SK-N-SH (cell line): ENCODE measurements around the gene FAM47E. TPM values are rescaled to one million over a fixed set of nuclear protein-coding genes. Genes with fewer than 3 reads are reported as not detected.

Experiments
- CTCF ChIA-PET: fragments of 300-600, 350-600 bp; formaldehyde crosslinking; extraction: SDS; loops from one replicate; lab custom pipeline; 2021; lab: Yijun Ruan, JAX
- POLR2A ChIA-PET: fragments of 350-600 bp; sonication (Branson Sonifier 250); formaldehyde crosslinking; extraction: SDS; loops from one replicate; lab custom pipeline; 2020; ENCODE audit warnings: antibody characterized with exemption, inconsistent platforms; lab: Yijun Ruan, JAX
- DNase-seq: peaks from one replicate; pipeline ENCODE4 v3.0.0; 2012
- H2AFZ ChIP-seq: fragments of 200-600 bp; sonication (generic); 2 replicates; pipeline ENCODE4 v1.8.1; 2016; ENCODE audit warnings: antibody characterized with exemption, mild to moderate bottlenecking, low read depth
- H3F3A ChIP-seq: fragments of 200-600 bp; sonication (generic); replicated peaks from 2 replicates; pipeline ENCODE3; 2016; ENCODE audit warnings: antibody characterized with exemption, mild to moderate bottlenecking; ENCODE audit not compliant: insufficient read depth
- H3K27ac ChIP-seq, 2 experiments: fragments of 200-500 bp in 1 of 2; fragments of 200-600 bp in 1 of 2; sonication (Bioruptor generic) in 1 of 2; sonication (generic), shearing (Covaris generic) in 1 of 2; 2 replicates each; pipeline versions ENCODE4 v1.5.1 to v1.6.1; 2014 to 2016; ENCODE audit warnings: low read depth in 2 of 2, inconsistent platforms in 1 of 2, low read length in 1 of 2, mild to moderate bottlenecking in 1 of 2, mixed read lengths in 1 of 2
- H3K27me3 ChIP-seq: fragments of 200-600 bp; sonication (generic), shearing (Covaris generic); 2 replicates; pipeline ENCODE4 v1.6.1; 2016; ENCODE audit warnings: mixed run types; ENCODE audit not compliant: insufficient read depth
- H3K36me3 ChIP-seq, 2 experiments: fragments of 200-500 bp in 1 of 2; fragments of 200-600 bp in 1 of 2; sonication (Bioruptor generic) in 1 of 2; sonication (generic) in 1 of 2; replicated peaks in 1 of 2; 2 replicates each; pipeline versions ENCODE3 to v1.5.1; 2014 to 2016; ENCODE audit warnings: low read length in 1 of 2, mild to moderate bottlenecking in 1 of 2; ENCODE audit not compliant: insufficient read depth in 2 of 2, control insufficient read depth in 1 of 2
- H3K4me1 ChIP-seq, 2 experiments: fragments of 200-500 bp in 1 of 2; fragments of 200-600 bp in 1 of 2; sonication (Bioruptor generic) in 1 of 2; sonication (generic), shearing (Covaris generic) in 1 of 2; 2 replicates each; pipeline versions ENCODE4 v1.5.1 to v1.6.1; 2014 to 2016; ENCODE audit warnings: low read depth in 1 of 2, low read length in 1 of 2, mixed run types in 1 of 2; ENCODE audit not compliant: insufficient read depth in 2 of 2, control insufficient read depth in 1 of 2
- H3K4me2 ChIP-seq: fragments of 200-600 bp; sonication (generic), shearing (Covaris generic); 2 replicates; pipeline ENCODE4 v1.6.1; 2017; ENCODE audit warnings: mixed run types
- H3K4me3 ChIP-seq, 2 experiments: fragments of 200-500 bp in 1 of 2; fragments of 200-600 bp in 1 of 2; sonication (Bioruptor generic) in 1 of 2; sonication (generic), shearing (Covaris generic) in 1 of 2; 2 replicates each; pipeline versions ENCODE4 v1.5.1 to v1.8.1; 2014 to 2016; ENCODE audit warnings: low read depth in 2 of 2, inconsistent platforms in 1 of 2, low read length in 1 of 2, mild to moderate bottlenecking in 1 of 2, mixed read lengths in 1 of 2, moderate library complexity in 1 of 2
- H3K79me2 ChIP-seq: fragments of 200-600 bp; sonication (generic); 2 replicates; pipeline ENCODE4 v1.8.1; 2017; ENCODE audit warnings: mild to moderate bottlenecking; ENCODE audit not compliant: insufficient read depth
- H3K9ac ChIP-seq: fragments of 200-600 bp; sonication (generic); 2 replicates; pipeline ENCODE4 v1.6.1; 2017; ENCODE audit warnings: mixed run types
- H3K9me2 ChIP-seq: fragments of 200-600 bp; sonication (generic); 2 replicates; pipeline ENCODE4 v1.6.1; 2017; ENCODE audit warnings: mixed run types
- H3K9me3 ChIP-seq: fragments of 200-600 bp; sonication (generic); 2 replicates; pipeline ENCODE4 v1.6.1; 2017; ENCODE audit warnings: mixed run types, mild to moderate bottlenecking, moderate library complexity
- H4K20me1 ChIP-seq: fragments of 200-600 bp; sonication (generic); 2 replicates; pipeline ENCODE4 v1.6.1; 2017; ENCODE audit warnings: mild to moderate bottlenecking, mixed run types; ENCODE audit not compliant: insufficient read depth
- EP300 ChIP-seq, 2 experiments: IDR thresholded peaks; 2 replicates each; pipeline versions ENCODE4 v1.4.0 to v1.6.1; 2012; ENCODE audit warnings: borderline replicate concordance in 1 of 2, low read depth in 1 of 2, low read length in 1 of 2
- EZH2phosphoT487 ChIP-seq: fragments of 200-600 bp; sonication (generic); IDR thresholded peaks from 2 replicates; pipeline ENCODE4 v1.6.1; 2017; ENCODE audit warnings: low read depth, mixed run types, mild to moderate bottlenecking, antibody characterized with exemption, moderate library complexity, borderline replicate concordance
- FOSL2 ChIP-seq: IDR thresholded peaks from 2 replicates; pipeline ENCODE4 v1.4.0; 2012; ENCODE audit warnings: low read depth, mild to moderate bottlenecking, moderate library complexity, borderline replicate concordance
- FOXJ3 ChIP-seq: sonication (generic); formaldehyde crosslinking; IDR thresholded peaks from 2 replicates; pipeline ENCODE4 v1.5.1; 2020; ENCODE audit warnings: mild to moderate bottlenecking, missing genetic modification reagents
- GABPA ChIP-seq: IDR thresholded peaks from 2 replicates; pipeline ENCODE4 v1.4.0; 2012; ENCODE audit warnings: low read depth, mild to moderate bottlenecking
- JUND ChIP-seq: IDR thresholded peaks from 2 replicates; pipeline ENCODE4 v1.4.0; 2012
- MEF2A ChIP-seq: IDR thresholded peaks from 2 replicates; pipeline ENCODE4 v1.4.0; 2012; ENCODE audit warnings: low read depth, borderline replicate concordance
- NFIC ChIP-seq: IDR thresholded peaks from 2 replicates; pipeline ENCODE4 v1.4.0; 2012; ENCODE audit warnings: borderline replicate concordance
- POLR2AphosphoS5 ChIP-seq: IDR thresholded peaks from 2 replicates; pipeline ENCODE4 v1.6.1; 2012; ENCODE audit warnings: low read depth, low read length
- RAD21 ChIP-seq: IDR thresholded peaks from 2 replicates; pipeline ENCODE4 v1.6.1; 2012; ENCODE audit warnings: mild to moderate bottlenecking, low read length
- RCOR1 ChIP-seq: fragments of 150-350 bp; IDR thresholded peaks from 2 replicates; pipeline ENCODE4 v1.6.1; 2017; ENCODE audit warnings: antibody characterized with exemption, low read length
- RFX5 ChIP-seq: IDR thresholded peaks from 2 replicates; pipeline ENCODE4 v1.6.1; 2012; ENCODE audit warnings: mild to moderate bottlenecking, improper control_type of control experiment, low read length
- TAF1 ChIP-seq: IDR thresholded peaks from 2 replicates; pipeline ENCODE4 v1.6.1; 2012; ENCODE audit warnings: low read depth, mild to moderate bottlenecking, low read length, moderate library complexity, borderline replicate concordance
- TCF12 ChIP-seq: IDR thresholded peaks from 2 replicates; pipeline ENCODE4 v1.4.0; 2012
- TEAD4 ChIP-seq: IDR thresholded peaks from 2 replicates; pipeline ENCODE4 v1.4.0; 2012; ENCODE audit warnings: mild to moderate bottlenecking, borderline replicate concordance; ENCODE audit not compliant: insufficient read depth
- YY1 ChIP-seq: IDR thresholded peaks from 2 replicates; pipeline ENCODE4 v1.4.0; 2012; ENCODE audit warnings: low read depth, mild to moderate bottlenecking
- WGBS: methylation state at CpG from one replicate; pipeline ENCODE4 v1.1.6; 2017; ENCODE audit warnings: low lambda C conversion rate; 5-methylcytosine and 5-hydroxymethylcytosine counted together
- polyA plus RNA-seq, 3 experiments: library from polyadenylated mRNA; depleted of rRNA; stranded (reverse); fragments of >200 nt; gene quantifications; 2 replicates each; pipeline ENCODE4 v1.2.3, GENCODE V29; 2012
- TF ChIP-seq, protein P1 (sequence below): IDR thresholded peaks from 2 replicates; pipeline ENCODE4 v1.4.0; 2012; ENCODE audit warnings: low read depth
- TF ChIP-seq, protein P2 (sequence below): IDR thresholded peaks from 2 replicates; pipeline ENCODE4 v1.4.0; 2012; ENCODE audit warnings: low read depth, borderline replicate concordance
- TF ChIP-seq, protein P3 (sequence below): fragments of 150-350 bp; IDR thresholded peaks from 2 replicates; pipeline ENCODE4 v1.6.1; 2016; ENCODE audit warnings: mild to moderate bottlenecking, low read depth, low read length
- TF ChIP-seq, protein P4 (sequence below): IDR thresholded peaks from 2 replicates; pipeline ENCODE4 v1.4.0; 2012; ENCODE audit warnings: low read depth, borderline replicate concordance
- TF ChIP-seq, protein P5 (sequence below): IDR thresholded peaks from 2 replicates; pipeline ENCODE4; 2012

FAM47E gene
- polyA plus RNA-seq, 1 of the 3 experiments (the other 2 are of a cell fraction): 1.8 TPM

DNA sequence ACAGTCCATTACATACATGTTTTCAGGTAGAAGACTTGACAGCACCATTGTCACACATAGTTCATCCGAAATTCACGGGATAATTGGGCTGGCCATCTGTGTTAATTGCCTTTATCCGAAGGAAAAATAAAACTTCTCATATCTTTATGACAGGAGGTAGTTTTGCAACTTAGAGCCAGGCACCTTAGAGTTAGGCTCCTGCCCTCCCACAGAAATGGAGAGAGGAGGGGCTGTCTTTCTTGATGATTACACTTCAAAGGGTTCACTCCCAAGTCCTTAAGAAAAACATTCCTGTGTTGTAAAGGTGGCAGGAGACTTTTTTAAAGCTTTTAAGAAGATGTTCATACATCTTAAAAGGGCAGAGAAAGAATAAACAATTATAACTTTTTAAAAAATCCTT, 27.4 kb upstream of the FAM47E start:
- Histone ChIP-seq H3K36me3 (no peaks in the 10 kb centered on the region), H3K9me2 (no peaks in the 10 kb centered on the region), H3F3A (no peaks in the 10 kb centered on the region), H2AFZ (no peak overlapping the region), H4K20me1 (no peaks in the 10 kb centered on the region), H3K4me2 (no peak overlapping the region), H3K9me3 (no peaks in the 10 kb centered on the region), H3K27ac (no peak overlapping the region), H3K4me1 (no peaks in the 10 kb centered on the region), H3K4me3 (no peak overlapping the region), H3K27me3 (no peaks in the 10 kb centered on the region), H3K9ac (no peak overlapping the region), H3K79me2 (no peaks in the 10 kb centered on the region)
- DNase-seq: no peak
- 81% methylated on average over 3 of the region's 3 CpGs for WGBS
- TF ChIP-seq, protein P1, sequence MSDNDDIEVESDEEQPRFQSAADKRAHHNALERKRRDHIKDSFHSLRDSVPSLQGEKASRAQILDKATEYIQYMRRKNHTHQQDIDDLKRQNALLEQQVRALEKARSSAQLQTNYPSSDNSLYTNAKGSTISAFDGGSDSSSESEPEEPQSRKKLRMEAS: no peak
- no peak for TF ChIP-seq RAD21
- no peak for TF ChIP-seq NFIC
- TF ChIP-seq TEAD4: no peak
- TF ChIP-seq EP300 (IDR thresholded peaks at IDR 0.05; ENCODE audit: borderline replicate concordance in 1 of 2, low read depth in 1 of 2, low read length in 1 of 2): no peak
- no peak for TF ChIP-seq MEF2A
- TF ChIP-seq, protein P2, sequence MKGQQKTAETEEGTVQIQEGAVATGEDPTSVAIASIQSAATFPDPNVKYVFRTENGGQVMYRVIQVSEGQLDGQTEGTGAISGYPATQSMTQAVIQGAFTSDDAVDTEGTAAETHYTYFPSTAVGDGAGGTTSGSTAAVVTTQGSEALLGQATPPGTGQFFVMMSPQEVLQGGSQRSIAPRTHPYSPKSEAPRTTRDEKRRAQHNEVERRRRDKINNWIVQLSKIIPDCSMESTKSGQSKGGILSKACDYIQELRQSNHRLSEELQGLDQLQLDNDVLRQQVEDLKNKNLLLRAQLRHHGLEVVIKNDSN: no peak
- TF ChIP-seq, protein P3, sequence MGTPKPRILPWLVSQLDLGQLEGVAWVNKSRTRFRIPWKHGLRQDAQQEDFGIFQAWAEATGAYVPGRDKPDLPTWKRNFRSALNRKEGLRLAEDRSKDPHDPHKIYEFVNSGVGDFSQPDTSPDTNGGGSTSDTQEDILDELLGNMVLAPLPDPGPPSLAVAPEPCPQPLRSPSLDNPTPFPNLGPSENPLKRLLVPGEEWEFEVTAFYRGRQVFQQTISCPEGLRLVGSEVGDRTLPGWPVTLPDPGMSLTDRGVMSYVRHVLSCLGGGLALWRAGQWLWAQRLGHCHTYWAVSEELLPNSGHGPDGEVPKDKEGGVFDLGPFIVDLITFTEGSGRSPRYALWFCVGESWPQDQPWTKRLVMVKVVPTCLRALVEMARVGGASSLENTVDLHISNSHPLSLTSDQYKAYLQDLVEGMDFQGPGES: no peak
- ChIA-PET POLR2A (no interaction called here), CTCF (no interaction called here)

DNA sequence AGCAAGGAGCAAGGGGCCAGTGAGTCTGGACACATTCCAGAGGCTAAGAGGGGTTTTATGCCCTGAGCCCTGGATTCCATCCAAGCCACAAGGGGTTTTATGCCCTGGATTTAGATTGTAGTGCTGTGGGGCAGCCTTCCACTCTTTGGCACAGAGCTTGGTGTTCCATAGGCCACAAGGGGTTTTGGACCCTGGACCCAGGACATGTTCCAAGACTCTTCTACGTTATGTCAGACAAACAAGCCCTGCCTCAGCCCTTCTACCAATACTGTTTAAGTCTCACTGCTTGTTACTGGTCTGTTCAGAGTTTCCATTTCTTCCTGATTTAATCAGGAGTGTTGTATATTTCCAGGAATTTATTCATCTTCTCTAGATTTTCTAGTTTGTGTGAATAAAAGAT, 25.1 kb upstream of the FAM47E start:
- CTCF ChIA-PET: no interaction called here
- Histone ChIP-seq H3F3A (no peaks in the 10 kb centered on the region), H3K4me1 (no peaks in the 10 kb centered on the region), H3K27ac (no peak overlapping the region), H3K27me3 (no peaks in the 10 kb centered on the region), H3K9ac (no peak overlapping the region), H3K4me3 (no peak overlapping the region), H3K9me3 (no peaks in the 10 kb centered on the region), H3K4me2 (no peak overlapping the region), H3K36me3 (no peaks in the 10 kb centered on the region), H3K79me2 (no peaks in the 10 kb centered on the region), H3K9me2 (no peaks in the 10 kb centered on the region), H4K20me1 (no peaks in the 10 kb centered on the region), H2AFZ (no peak overlapping the region)
- POLR2A ChIA-PET: no interaction called here
- 0% methylated on average over 1 of the region's 1 CpG for WGBS
- DNase-seq: no peak
- TF ChIP-seq GABPA (no peak), POLR2AphosphoS5 (no peak), RCOR1 (no peak), MEF2A (no peak), TAF1 (no peak), EP300 (IDR thresholded peaks at IDR 0.05; ENCODE audit: borderline replicate concordance in 1 of 2, low read depth in 1 of 2, low read length in 1 of 2) (no peak), TEAD4 (no peak), FOXJ3 (no peak), RFX5 (no peak), YY1 (no peak), EZH2phosphoT487 (no peak), JUND (no peak), FOSL2 (no peak), TCF12 (no peak)
- TF ChIP-seq, protein P4, sequence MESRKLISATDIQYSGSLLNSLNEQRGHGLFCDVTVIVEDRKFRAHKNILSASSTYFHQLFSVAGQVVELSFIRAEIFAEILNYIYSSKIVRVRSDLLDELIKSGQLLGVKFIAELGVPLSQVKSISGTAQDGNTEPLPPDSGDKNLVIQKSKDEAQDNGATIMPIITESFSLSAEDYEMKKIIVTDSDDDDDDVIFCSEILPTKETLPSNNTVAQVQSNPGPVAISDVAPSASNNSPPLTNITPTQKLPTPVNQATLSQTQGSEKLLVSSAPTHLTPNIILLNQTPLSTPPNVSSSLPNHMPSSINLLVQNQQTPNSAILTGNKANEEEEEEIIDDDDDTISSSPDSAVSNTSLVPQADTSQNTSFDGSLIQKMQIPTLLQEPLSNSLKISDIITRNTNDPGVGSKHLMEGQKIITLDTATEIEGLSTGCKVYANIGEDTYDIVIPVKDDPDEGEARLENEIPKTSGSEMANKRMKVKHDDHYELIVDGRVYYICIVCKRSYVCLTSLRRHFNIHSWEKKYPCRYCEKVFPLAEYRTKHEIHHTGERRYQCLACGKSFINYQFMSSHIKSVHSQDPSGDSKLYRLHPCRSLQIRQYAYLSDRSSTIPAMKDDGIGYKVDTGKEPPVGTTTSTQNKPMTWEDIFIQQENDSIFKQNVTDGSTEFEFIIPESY: no peak
- TF ChIP-seq, protein P2: no peak
- TF ChIP-seq, protein P3: no peak
- TF ChIP-seq, protein P5, sequence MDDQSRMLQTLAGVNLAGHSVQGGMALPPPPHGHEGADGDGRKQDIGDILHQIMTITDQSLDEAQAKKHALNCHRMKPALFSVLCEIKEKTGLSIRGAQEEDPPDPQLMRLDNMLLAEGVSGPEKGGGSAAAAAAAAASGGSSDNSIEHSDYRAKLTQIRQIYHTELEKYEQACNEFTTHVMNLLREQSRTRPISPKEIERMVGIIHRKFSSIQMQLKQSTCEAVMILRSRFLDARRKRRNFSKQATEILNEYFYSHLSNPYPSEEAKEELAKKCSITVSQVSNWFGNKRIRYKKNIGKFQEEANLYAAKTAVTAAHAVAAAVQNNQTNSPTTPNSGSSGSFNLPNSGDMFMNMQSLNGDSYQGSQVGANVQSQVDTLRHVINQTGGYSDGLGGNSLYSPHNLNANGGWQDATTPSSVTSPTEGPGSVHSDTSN: no peak
